Left ventricle myocardium superior (tissue), 1 donor: ENCODE data around the gene UBA6. TPM values are rescaled to one million over a fixed set of nuclear protein-coding genes. Genes with fewer than 3 reads are reported as not detected.
A peak's percentile ranks its signal among the peaks of the same experiment; 100 is the strongest.
"Not testable (repeated sequence)": the region's sequence is repeated elsewhere in the genome, so short reads cannot be mapped to it uniquely, and the experiment has no call there.

Experiments used
- ATAC-seq: fragments of 200-7000 bp; cut with Tn5 transposase; one replicate; pipeline ENCODE4 v1.9.1; 2020; ENCODE audit warnings: mild to moderate bottlenecking, moderate library complexity
- DNase-seq: peaks from one replicate; pipeline ENCODE4 v3.0.0-alpha.2; 2020
- intact Hi-C: fragments of 100-400 bp; cut with micrococcal nuclease; formaldehyde crosslinking; loops from one replicate; pipeline ENCODE4 v1.11.0; 2022
- total RNA-seq: library from RNA; stranded (reverse); fragmentation: NEBNext Ultra II Directional; extraction: Animal tissue kit (Norgen Biotek cat#: 25700); gene quantifications from one replicate; pipeline ENCODE4 v1.2.1, GENCODE V29; 2021
- donor health status: DM: no; HTN: yes; CAD: no; lungs with severe emphysema.

The UBA6 gene
- total RNA-seq, 1 donor from 2014 or later = 19.1 TPM

DNA sequence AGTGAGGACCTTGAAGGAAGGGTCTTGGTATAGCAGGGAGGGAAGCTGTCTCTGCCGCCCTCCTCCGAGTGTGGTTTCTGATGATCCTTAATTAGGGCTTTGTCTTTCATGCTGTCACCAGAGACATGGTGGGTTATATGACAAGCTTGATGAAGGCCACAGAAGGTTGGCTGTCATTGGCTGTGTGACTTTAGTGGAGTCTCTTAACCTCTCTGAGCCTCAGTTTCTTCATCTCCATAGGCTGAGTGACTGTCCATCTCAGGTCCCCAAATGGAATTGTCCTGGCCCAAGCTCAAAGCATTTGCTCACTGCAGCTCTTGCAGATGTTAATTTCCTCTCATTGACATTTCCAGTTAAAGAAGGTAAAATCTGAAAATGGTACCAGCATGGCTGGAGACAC, 16.6 kb upstream of the UBA6 start:
- ATAC-seq = no peak
- intact Hi-C loops = no loop called here
- no peak for DNase-seq

DNA sequence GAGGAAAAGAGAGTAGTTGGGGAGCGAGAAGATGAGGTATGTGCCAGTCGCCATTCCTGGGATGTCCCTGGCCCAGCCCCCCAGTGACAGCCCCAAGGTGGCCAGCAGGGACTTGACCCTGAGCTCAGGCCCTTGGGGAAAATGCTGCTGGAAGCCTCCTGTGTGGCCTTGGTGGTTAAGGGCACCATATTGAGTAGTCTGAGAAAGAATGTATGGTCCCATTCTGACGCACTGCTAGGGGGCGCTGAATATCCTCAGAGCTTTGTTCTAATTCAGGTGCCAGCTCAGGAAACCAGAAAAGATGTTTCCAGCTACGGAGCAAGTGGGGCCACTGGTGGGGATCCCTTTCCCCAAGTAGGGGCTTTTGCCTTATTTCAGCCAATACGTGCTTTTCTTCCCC, 14.0 kb upstream of the UBA6 start:
- DNase-seq (no peak), ATAC-seq (no peak)
- intact Hi-C loops = no loop called here

- no peak for ATAC-seq
- DNase-seq = no peak
- intact Hi-C loops = no loop called here
These were observed 13.3 kb upstream of the UBA6 start for GRCh38 chr4:67714248-67714583.

- intact Hi-C loops = no loop called here
- ATAC-seq (peak; percentile 32), DNase-seq (no peak)
These were observed 12.7 kb upstream of the UBA6 start for GRCh38 chr4:67713529-67714247.

GRCh38 chr4:67712650-67713528, 11.9 kb upstream of the UBA6 start:
- ATAC-seq = peak; percentile 12
- intact Hi-C loops = no loop called here
- DNase-seq = no peak

DNA sequence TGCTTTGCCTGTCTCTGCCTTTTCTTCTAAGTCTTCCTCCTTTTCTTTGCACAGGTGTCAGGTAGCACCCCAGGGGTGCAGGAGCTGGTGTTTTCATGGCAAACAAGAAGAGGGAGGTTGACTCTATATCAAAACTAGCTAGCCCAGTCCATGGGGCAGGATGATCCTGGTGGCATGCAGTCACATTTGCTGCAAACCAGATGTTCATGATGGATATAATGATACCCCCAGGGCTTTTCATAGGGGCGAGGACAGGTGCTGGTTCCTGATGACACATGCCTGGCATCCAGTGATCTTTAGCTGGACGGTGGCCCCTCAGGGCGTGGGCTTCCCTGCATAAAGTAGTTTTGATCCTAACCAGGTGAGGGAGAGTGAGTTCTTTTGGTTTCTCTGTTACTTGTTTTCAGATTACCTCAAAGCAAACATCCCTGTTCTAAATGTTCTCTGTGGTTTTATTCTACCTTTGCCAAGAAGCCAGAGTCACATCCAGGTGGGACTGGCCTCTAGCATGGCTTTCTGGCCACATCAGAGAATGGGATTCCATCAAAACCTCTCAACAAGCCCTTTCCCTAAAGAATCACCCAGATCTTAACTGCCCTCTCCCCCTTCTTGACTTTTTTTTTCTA, 11.2 kb upstream of the UBA6 start:
- DNase-seq (no peak), ATAC-seq (no peak)
- intact Hi-C loops = no loop called here

- ATAC-seq, intact Hi-C loops, DNase-seq: not testable (repeated sequence)
These were observed 5.7 kb upstream of the UBA6 start for GRCh38 chr4:67706682-67707081.

- intact Hi-C loops = no loop called here
- ATAC-seq (no peak), DNase-seq (no peak)
These were observed 3.9 kb upstream of the UBA6 start for GRCh38 chr4:67704843-67705242.

- intact Hi-C loops = no loop called here
- DNase-seq = no peak
- ATAC-seq = no peak
These were observed 1.2 kb upstream of the UBA6 start for GRCh38 chr4:67702166-67702565.

DNA sequence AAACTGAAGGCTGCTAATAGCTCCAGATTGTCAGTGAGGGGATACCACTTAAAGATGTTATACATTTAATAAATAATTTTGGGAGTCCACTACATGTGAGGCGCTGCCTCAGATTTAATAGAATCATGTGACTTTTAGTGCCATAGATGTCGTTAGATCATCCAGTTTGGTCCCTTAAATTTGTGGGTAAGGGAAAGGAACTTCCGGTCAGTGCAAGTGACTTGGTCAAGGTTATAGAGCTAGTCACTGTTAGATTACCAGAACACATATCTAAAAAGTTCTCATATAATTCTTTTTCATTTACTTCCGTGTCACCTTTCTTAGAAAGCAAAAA, 529 bp upstream of the UBA6 start:
- intact Hi-C loops = no loop called here
- DNase-seq (no peak), ATAC-seq (no peak)

DNA sequence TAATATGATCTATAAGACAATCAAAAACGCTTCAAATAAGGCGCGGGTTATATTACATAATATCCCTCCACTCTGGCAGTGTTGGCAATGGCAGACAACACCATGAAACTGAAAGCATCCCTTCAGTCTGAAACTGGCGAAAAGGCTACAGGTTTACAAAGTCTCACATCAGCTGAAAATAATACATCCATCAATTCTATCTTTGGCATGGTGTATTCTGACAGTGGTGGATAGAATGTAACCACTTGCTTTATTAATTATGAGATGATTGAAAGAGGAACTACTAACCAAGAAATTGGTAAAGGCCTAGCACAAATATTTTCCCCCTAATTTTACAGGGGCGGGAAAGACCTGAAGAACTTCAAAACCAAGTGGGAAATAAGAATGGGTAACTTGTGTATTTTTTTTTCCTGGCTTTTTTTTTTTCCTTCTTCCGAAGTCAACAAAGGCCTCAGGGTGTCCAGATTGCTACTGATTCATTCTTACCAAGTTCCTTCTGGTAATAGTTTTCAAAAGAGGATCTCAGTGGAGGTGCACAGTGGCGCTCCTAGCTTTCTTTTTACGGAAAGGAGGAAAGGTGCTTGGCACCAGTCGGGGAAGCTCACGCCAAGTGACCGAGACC, 728 bp downstream of the UBA6 start:
- peak; percentile 20 for ATAC-seq
- DNase-seq = no peak

DNA sequence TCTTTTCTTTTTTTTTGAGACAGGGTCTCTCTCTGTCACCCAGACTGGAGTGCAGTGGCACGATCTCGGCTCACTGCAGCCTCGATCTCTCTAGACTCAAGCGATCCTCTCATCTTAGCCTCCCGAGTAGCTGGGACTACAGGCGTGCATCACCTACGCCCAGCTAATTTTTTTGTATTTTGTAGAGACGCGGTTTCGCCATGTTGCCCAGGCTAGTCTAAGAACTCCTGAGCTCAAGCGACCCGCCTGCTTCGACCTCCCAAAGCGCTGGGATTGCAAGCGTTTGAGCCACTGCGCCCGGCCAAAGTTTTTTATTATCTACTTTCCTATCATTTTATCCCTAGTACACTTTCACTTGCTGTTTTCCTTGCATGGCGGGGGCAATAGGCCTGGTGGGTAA, 1.4 kb downstream of the UBA6 start:
- intact Hi-C loops = no loop called here
- ATAC-seq (no peak), DNase-seq (no peak)

More for the DNA sequence above, 728 bp downstream of the UBA6 start:
- intact Hi-C loops = no loop called here

DNA sequence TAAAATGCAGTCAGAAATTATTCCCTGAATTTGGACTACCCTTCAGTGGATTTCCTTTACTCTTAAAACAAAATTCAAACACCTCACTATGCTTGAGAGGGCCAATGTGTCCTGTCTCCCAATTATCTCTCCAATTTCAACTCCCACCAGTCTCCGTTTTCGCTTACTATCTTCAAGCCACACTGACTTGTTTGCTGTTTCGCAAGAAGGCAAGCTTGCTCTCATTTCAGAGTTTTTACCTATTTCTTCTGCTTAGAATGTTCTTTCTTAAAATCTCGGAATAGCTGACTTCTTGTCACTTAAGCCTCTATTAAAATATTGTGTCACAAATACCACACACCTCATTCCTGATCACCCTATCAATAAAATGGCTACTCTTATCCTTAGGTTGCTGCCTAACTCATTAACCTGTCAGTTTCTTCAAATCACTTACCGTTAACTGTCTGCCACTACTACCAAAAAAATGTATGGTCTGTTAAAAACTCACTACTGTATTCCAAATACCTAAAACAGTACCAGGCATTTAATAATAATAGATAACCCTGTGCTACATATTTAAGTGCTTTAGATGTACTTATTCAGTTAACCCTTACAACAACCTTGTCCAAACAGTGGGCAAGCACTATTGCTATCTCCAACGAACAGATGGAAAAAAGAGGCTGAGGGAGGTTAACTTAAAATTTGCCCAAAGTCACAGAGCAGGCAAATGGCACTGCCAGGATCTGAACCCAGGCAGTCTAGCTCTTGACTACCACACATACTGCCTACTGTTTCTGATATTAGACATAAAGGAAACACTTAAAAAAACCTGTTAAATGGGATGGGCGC, 2.9 kb downstream of the UBA6 start:
- intact Hi-C loops = no loop called here
- no peak for ATAC-seq
- no peak for DNase-seq

DNA sequence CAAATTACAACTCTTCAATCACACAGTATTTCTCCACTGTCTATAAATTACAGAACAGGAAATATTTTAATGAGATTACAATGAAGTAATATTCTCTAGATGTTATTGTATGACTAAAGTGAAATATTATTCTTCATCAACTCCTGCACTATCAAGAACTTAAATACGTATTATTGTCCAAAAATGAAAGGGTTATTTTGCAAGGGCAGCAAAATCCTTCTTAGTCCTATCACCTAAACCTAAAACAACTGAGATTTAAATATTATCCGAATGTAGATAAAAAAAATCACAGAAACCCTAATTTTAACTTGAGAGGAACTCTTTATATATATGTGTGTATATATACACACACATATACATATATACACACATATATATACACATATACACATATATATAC, 4.9 kb downstream of the UBA6 start:
- ATAC-seq (no peak), DNase-seq (no peak)
- intact Hi-C loops = no loop called here

DNA sequence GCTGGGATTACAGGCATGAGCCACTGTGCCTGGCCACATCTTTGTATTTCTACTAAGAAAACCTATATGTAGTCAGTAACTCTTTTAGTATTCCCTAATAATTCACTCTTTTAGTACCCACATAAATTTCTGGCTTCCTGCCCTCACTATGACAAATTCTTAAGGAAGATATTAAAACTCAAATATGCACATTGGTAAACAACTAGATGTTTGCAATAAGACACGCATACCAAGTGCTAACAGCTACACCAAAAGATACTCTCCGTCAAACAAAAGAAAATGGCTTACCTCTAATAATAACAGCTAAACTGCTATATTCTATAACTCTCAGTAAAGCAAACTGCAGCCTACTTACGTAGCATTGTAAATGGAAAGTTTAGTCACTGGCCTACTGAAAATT, 6.3 kb downstream of the UBA6 start:
- DNase-seq (no peak), ATAC-seq (no peak)
- intact Hi-C loops = no loop called here

DNA sequence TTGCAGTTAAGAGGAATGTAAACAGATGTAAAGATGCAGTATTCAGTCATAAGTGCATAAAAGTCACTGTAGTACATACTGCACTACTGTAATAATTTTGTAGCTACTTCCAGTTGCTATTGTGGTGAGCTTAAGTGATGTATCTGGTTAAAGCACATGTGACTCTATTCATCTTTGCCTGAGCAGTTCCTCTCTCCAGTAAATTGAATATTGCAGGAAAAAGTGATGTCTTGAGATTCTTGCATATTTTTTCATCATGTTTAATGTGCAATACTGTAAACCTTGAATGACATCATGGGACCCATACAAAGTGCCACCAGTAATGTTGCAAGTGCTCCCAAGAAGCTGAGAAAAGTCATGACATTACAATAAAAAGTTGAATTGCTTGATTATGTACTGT, 9.6 kb downstream of the UBA6 start:
- intact Hi-C loops = no loop called here
- DNase-seq (no peak), ATAC-seq (no peak)

DNA sequence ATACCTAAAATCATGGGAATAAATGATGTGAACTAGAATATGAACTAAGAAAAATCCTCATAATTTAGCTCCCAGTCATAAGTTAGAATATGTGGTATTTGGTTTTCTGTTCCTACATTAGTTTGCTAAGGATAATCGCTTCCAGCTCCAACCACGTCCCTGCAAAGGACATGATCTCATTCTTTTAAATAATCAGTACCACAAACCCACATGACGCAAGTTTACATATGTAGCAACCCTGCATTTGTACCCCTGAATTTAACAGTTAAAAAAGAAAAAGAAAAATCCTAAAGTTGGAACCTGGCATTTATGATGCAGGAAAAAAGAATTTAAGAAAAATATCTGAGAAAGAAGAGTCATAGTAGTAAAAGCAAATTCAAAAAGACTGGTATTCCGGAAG, 13.3 kb downstream of the UBA6 start:
- no peak for ATAC-seq
- no peak for DNase-seq
- intact Hi-C loops = no loop called here

DNA sequence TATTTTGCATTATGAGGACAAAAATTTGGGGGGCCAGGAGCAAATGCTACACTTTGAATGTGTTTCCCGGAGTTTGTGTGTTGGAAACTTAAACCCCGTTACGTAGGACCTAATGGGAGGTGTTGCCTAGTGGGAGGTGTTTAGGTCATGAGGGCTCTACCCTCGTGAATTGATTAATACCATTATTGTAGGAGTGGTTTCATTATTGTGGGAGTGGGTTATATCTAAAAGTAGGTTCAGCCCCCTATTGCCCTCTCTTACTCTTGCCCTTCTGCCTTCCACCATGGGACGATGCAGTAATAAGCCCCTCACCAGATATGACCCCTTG, 15.5 kb downstream of the UBA6 start:
- no peak for ATAC-seq
- intact Hi-C loops = no loop called here
- DNase-seq = no peak

- intact Hi-C loops = no loop called here
- no peak for ATAC-seq
- no peak for DNase-seq
These were observed 16.0 kb downstream of the UBA6 start for GRCh38 chr4:67684839-67685531.
